ENCODE results near the gene PRKCZ.

PRKCZ gene

DNA sequence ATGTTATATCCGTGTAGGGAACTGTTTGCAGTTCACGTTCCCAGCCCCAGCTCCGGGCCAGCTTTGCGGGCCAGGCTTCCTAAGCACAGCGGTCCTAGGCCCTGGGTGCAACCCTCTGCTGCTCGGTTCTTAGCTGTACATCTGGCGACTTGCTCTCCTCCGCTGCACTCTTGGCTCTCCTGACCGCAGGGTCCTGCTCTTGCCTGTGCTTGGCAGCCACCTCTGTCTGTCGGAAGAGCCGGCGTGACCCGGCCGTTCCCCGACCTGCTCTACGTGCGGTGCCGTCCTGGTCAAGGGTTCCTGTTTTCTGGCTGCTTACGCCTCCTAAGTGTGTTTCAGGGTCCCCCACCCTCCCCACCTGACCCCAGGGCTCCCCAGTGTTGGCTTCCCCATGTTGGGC lies 107.6 kb downstream of the PRKCZ start:
- no peak overlapping the region for H3K4me3 ChIP-seq (replicated peaks; ENCODE audit: insufficient read depth, low read length)
- no peak overlapping the region for H3K27ac ChIP-seq (replicated peaks)
- no peak for TF ChIP-seq GABPA (IDR thresholded peaks at IDR 0.05; ENCODE audit: low read depth)
- DNase-seq (ENCODE audit: low read depth in 1 of 2, low spot score in 1 of 2) = no peak
- no peaks in the 10 kb centered on the region for H3K27me3 ChIP-seq (ENCODE audit: insufficient read depth, poor library complexity, severe bottlenecking)

DNA sequence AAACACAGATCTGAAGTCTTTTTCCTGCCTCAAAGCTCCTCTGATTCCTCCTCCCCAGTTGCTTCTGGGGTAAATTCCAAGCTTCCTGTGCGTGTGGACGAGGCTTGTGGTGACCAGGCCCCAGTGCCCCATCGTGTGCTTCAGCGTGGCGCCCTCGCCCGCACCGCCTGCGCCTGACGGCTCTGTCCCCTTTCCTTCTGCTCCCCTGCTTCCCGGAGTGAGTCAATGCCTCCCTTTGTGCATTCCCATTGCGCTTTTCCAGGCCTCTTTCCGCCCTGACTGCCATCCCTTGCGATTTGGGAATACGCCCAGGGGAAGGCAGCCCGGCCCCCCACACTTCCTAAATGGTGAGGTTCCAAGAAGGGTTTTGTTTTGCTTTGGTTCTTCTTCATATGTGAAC lies 108.1 kb downstream of the PRKCZ start:
- H3K27ac ChIP-seq (replicated peaks) = no peak overlapping the region
- TF ChIP-seq, protein P1, sequence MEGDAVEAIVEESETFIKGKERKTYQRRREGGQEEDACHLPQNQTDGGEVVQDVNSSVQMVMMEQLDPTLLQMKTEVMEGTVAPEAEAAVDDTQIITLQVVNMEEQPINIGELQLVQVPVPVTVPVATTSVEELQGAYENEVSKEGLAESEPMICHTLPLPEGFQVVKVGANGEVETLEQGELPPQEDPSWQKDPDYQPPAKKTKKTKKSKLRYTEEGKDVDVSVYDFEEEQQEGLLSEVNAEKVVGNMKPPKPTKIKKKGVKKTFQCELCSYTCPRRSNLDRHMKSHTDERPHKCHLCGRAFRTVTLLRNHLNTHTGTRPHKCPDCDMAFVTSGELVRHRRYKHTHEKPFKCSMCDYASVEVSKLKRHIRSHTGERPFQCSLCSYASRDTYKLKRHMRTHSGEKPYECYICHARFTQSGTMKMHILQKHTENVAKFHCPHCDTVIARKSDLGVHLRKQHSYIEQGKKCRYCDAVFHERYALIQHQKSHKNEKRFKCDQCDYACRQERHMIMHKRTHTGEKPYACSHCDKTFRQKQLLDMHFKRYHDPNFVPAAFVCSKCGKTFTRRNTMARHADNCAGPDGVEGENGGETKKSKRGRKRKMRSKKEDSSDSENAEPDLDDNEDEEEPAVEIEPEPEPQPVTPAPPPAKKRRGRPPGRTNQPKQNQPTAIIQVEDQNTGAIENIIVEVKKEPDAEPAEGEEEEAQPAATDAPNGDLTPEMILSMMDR (IDR thresholded peaks at IDR 0.05; ENCODE audit: insufficient read depth, low read length) = no peak
- TF ChIP-seq, protein P2, sequence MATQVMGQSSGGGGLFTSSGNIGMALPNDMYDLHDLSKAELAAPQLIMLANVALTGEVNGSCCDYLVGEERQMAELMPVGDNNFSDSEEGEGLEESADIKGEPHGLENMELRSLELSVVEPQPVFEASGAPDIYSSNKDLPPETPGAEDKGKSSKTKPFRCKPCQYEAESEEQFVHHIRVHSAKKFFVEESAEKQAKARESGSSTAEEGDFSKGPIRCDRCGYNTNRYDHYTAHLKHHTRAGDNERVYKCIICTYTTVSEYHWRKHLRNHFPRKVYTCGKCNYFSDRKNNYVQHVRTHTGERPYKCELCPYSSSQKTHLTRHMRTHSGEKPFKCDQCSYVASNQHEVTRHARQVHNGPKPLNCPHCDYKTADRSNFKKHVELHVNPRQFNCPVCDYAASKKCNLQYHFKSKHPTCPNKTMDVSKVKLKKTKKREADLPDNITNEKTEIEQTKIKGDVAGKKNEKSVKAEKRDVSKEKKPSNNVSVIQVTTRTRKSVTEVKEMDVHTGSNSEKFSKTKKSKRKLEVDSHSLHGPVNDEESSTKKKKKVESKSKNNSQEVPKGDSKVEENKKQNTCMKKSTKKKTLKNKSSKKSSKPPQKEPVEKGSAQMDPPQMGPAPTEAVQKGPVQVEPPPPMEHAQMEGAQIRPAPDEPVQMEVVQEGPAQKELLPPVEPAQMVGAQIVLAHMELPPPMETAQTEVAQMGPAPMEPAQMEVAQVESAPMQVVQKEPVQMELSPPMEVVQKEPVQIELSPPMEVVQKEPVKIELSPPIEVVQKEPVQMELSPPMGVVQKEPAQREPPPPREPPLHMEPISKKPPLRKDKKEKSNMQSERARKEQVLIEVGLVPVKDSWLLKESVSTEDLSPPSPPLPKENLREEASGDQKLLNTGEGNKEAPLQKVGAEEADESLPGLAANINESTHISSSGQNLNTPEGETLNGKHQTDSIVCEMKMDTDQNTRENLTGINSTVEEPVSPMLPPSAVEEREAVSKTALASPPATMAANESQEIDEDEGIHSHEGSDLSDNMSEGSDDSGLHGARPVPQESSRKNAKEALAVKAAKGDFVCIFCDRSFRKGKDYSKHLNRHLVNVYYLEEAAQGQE (IDR thresholded peaks at IDR 0.05; ENCODE audit: insufficient replicate concordance, low read depth) = no peak
- TF ChIP-seq SPI1 (IDR thresholded peaks at IDR 0.05; ENCODE audit: borderline replicate concordance, low read depth) (no peak), POLR2AphosphoS5 (IDR thresholded peaks at IDR 0.05; ENCODE audit: low read depth) (no peak), GABPA (IDR thresholded peaks at IDR 0.05; ENCODE audit: low read depth) (no peak)
- H3K27me3 ChIP-seq (ENCODE audit: insufficient read depth, poor library complexity, severe bottlenecking) = no peaks in the 10 kb centered on the region
- DNase-seq (ENCODE audit: low read depth in 1 of 2, low spot score in 1 of 2) = no peak
- no peak overlapping the region for H3K4me3 ChIP-seq (replicated peaks; ENCODE audit: insufficient read depth, low read length)

DNA sequence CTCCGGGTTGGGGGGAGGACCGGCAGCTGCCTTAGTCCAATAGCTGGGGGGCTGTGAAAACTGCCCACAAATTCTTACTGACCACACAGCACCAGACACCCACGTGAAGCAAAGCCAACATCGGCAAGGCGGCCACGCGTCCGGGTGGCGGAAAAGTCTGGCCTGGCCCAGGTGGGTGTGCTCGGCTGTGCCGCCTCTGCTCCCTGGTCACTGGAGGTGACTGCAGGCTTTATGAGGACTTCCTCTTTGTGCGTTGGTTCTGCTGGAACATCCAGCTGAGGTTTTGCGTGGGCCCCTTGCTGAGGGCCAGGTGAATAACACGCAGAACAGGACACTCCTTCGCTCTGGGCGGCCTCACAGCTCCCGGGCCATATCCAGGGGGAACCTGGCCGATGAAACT lies 108.9 kb downstream of the PRKCZ start:
- Histone ChIP-seq H3K27me3 (ENCODE audit: insufficient read depth, poor library complexity, severe bottlenecking) (no peaks in the 10 kb centered on the region), H3K27ac (replicated peaks) (0 out of 2 replicates have a peak overlapping the region, but pooled peaks have one; percentile 17), H3K4me3 (replicated peaks; ENCODE audit: insufficient read depth, low read length) (no peak overlapping the region)
- DNase-seq (ENCODE audit: low read depth in 1 of 2, low spot score in 1 of 2) = peak in 1 of 2 experiments; percentile 64
- TF ChIP-seq, protein P2 (IDR thresholded peaks at IDR 0.05; ENCODE audit: insufficient replicate concordance, low read depth) = no peak
- TF ChIP-seq GABPA (IDR thresholded peaks at IDR 0.05; ENCODE audit: low read depth) (no peak), SPI1 (IDR thresholded peaks at IDR 0.05; ENCODE audit: borderline replicate concordance, low read depth) (peak; percentile 93; the same call in 1 of the 2 replicates), POLR2AphosphoS5 (IDR thresholded peaks at IDR 0.05; ENCODE audit: low read depth) (no peak)
- TF ChIP-seq, protein P1 (IDR thresholded peaks at IDR 0.05; ENCODE audit: insufficient read depth, low read length) = no peak

DNA sequence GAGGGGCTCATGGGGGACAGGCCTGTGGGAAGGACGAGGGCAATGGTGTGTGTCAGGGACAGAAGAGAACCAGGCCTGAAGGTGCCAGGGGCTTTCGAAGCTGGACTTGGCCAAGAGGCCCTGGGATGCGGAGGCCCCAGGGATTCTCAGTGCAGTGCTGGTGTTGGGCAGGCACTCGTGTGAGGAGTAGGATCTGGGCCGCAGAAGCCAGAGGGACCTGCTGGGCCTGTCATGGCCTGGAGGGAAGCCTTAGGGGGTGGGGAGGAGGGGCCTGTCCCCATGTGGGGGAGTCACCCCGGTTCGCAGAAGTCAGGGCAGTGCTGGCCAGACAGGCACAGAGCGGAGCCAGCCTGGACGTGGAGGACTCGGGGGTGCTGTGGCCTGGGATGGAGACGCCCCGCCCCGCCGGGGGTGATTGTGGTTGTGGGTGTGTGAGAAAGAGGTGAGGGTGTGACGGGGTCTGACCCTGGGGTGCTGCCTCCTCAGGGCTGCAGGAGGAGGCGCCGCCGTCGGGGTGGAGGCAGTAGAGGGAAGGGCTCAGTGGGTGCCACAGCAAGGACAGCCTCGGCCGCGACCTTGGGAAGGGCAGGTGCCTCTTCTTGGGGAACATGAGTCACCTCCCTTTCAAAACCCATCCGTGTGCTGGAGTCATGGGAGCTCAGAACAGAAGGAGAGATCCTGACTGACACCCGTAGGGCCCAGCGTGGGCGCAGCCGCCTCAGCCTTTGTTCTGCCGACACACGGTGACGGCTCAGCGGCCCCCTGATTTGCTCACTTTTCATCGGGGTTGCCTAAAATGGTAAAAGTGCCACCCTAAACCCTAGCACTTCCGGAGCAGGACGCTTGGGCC lies 110.5 kb downstream of the PRKCZ start:
- TF ChIP-seq POLR2AphosphoS5 (IDR thresholded peaks at IDR 0.05; ENCODE audit: low read depth) (no peak), GABPA (IDR thresholded peaks at IDR 0.05; ENCODE audit: low read depth) (no peak), SPI1 (IDR thresholded peaks at IDR 0.05; ENCODE audit: borderline replicate concordance, low read depth) (no peak)
- TF ChIP-seq, protein P1 (IDR thresholded peaks at IDR 0.05; ENCODE audit: insufficient read depth, low read length) = no peak
- TF ChIP-seq, protein P2 (IDR thresholded peaks at IDR 0.05; ENCODE audit: insufficient replicate concordance, low read depth) = no peak

More for the DNA sequence above, 110.5 kb downstream of the PRKCZ start:
- H3K4me3 ChIP-seq (replicated peaks; ENCODE audit: insufficient read depth, low read length) = no peak overlapping the region
- peak in 1 of 2 experiments; percentile 34 for DNase-seq (ENCODE audit: low read depth in 1 of 2, low spot score in 1 of 2)
- H3K27ac ChIP-seq (replicated peaks) = no peak overlapping the region
- no peaks in the 10 kb centered on the region for H3K27me3 ChIP-seq (ENCODE audit: insufficient read depth, poor library complexity, severe bottlenecking)

Data from HL-60 (cell line).